ENCODE measurements around the gene WDFY4.
"Not testable (repeated sequence)": the region's sequence is repeated elsewhere in the genome, so short reads cannot be mapped to it uniquely, and the experiment has no call there.

WDFY4 gene

DNA sequence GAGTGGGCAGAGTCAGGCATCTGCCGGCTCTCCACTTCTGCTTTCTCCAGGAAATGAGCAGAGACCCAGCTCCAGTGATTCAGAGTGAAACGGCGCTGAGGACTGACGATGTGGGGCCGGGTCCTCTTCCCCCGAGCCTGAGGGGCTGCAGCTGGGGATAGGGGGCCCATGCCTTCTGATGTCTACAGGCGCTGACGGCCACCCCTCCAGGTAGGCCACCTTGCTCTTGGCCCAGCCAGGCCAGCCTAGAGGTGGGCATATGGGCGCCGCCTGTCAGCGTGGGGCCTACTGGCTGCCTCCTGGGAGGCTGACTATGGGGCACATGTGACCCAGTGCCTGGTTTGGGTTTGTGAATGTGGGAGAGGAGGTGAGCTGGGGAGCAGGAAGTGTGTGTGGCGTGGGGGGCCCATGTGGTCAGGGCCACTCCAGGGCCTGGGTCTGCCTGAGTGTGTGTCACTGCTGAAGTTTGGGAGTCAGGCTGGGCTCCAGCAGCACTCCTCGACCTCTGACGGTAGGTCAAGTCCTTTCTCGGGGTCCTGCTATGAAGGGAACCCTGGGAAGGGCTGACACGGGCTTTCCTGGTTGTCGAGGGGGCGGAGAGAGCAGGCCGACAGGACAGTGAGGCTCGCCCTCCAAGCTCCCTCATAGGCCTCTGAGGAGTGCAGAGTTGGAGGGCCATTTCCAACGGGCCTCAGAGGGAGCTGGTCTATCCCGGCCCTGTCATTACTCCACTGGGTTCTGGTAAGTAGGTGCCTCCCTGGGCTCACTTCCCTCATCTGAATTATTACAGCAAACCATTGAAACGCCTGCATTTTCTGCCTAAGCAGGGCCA is at the start of gene WDFY4:
WDFY4 (plus strand) TSS at position 82 of the 832 bp plus-strand sequence. CDS start 24,860 bp downstream, outside the sequence.
- H3K4me3 ChIP-seq (ENCODE audit: low read length), result peak within 1 kb of the TSS; percentile 60
- TF ChIP-seq ZNF274 (IDR thresholded peaks at IDR 0.05; ENCODE audit: low read depth, low read length), result no peak

DNA sequence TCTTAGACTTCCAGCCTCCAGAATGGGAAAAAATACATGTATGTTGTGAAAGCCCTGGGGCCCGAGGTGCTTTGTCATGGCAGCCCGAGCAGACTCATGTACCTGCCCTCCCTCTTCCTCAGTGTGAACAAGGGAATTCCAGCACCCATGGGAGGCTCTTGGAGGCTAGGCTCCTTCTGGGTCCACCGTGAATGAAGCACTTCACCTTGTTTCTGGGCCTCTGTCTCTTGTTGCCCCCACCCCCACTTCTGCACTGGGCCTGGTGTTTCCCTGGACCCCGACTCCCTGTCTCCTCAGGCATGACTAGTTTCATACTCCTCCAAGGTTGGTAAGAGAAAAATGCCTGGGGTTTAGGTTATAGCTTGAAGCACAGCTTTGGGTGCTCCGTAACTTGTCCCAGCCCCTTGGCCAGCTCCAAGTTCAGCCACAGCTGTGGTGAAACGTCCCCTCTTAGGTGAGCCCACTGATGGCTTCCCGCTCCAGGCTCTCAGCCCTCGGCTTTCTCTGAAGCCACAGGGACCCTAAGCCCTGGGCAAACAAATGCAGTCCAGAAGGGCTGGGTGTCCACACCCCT is 49.6 kb upstream of the WDFY4 start:
- TF ChIP-seq ZNF274 (IDR thresholded peaks at IDR 0.05; ENCODE audit: low read depth, low read length), result no peak
- no peak overlapping the region for H3K4me3 ChIP-seq (ENCODE audit: low read length)

DNA sequence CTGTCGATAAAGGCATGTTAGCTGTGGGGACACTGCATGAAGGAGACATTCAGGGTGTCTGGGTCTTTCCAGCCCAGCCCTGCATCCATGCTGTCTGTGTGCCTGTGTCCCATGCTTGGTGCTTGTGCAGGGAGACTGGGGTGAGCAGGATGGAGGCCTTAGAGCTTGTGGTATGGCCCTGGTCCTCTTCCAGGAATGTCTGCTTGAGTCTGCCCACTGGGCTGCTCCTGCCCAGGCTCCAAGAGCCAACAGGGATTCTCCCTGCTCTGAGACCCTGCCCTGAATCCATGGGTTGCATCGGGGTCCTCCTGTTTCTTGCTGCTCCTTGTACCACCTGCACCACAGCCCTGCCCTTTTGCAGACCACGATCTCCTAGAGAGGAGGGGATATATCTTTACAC is 48.4 kb upstream of the WDFY4 start:
- TF ChIP-seq ZNF274 (IDR thresholded peaks at IDR 0.05; ENCODE audit: low read depth, low read length), result no peak
- H3K4me3 ChIP-seq (ENCODE audit: low read length), result no peak overlapping the region

GRCh38 chr10:48636901-48637300 is 47.8 kb upstream of the WDFY4 start:
- TF ChIP-seq ZNF274 (IDR thresholded peaks at IDR 0.05; ENCODE audit: low read depth, low read length), result no peak
- no peak overlapping the region for H3K4me3 ChIP-seq (ENCODE audit: low read length)

DNA sequence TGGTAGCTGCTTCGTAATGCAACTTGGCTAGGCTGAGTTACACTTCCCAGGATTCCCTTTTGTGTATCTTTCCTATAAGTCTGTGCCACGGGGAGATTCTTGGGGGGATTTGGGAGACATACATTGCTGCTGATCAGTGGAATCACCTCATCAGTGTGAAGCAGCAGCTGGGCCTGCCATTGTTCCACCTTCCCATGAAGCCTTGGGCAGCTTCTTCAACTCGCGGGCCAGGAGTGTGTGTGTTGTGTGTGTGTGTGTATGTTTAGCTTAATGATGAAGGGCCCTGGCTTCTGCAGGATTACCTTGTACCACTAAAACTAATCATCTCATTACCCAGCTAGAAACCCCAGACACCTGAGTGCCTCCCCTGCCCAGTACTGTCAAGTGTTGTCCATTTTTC is 46.5 kb upstream of the WDFY4 start:
- no peak for TF ChIP-seq ZNF274 (IDR thresholded peaks at IDR 0.05; ENCODE audit: low read depth, low read length)
- no peak overlapping the region for H3K4me3 ChIP-seq (ENCODE audit: low read length)

GRCh38 chr10:48638739-48639527 is 45.7 kb upstream of the WDFY4 start:
- TF ChIP-seq ZNF274 (IDR thresholded peaks at IDR 0.05; ENCODE audit: low read depth, low read length), result no peak
- H3K4me3 ChIP-seq (ENCODE audit: low read length), result no peak overlapping the region

- H3K4me3 ChIP-seq (ENCODE audit: low read length), result no peak overlapping the region
- TF ChIP-seq ZNF274 (IDR thresholded peaks at IDR 0.05; ENCODE audit: low read depth, low read length), result no peak
Measured at GRCh38 chr10:48639632-48640031, 45.0 kb upstream of the WDFY4 start.

DNA sequence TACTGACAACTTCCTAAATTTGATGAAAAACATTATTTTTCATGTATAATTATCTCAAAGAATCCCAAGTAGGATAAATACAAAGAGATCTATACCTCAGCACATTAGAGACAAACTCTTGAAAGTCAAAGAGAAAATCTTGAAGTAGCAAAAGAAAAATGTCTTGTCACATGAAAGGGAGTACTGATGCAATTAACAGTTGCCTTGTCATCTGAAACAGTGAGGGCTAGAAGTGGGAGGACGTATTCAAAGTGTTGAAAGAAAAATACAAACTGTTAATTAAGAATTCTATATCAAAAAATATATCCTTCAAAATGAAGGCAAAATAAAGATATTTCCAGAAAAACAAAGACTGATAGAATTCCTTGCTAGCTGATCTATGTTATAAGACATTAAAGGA is 44.3 kb upstream of the WDFY4 start:
- no peak overlapping the region for H3K4me3 ChIP-seq (ENCODE audit: low read length)
- TF ChIP-seq ZNF274 (IDR thresholded peaks at IDR 0.05; ENCODE audit: low read depth, low read length), result no peak

DNA sequence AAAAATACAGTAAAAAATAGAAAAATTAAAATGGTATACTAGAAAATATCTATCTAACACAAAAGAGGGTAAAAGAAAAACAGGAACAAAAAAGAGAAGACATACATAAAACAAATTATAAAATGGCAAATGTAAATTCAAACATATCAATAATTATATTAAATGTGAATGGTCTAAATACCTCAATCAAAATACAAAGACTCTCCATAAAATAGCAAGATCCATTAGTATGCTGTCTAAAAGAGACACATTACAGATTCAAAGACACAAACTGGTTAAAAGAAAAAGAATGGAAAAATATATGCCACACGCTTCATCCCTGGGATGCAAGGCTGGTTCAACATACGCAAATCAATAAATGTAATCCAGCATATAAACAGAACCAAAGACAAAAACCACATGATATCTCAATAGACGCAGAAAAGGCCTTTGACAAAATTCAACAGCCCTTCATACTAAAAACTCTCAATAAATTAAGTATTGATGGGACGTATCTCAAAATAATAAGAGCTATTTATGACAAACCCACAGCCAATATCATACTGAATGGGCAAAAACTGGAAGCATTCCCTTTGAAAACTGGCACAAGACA is 43.5 kb upstream of the WDFY4 start:
- not testable (repeated sequence) for H3K4me3 ChIP-seq (ENCODE audit: low read length)

DNA sequence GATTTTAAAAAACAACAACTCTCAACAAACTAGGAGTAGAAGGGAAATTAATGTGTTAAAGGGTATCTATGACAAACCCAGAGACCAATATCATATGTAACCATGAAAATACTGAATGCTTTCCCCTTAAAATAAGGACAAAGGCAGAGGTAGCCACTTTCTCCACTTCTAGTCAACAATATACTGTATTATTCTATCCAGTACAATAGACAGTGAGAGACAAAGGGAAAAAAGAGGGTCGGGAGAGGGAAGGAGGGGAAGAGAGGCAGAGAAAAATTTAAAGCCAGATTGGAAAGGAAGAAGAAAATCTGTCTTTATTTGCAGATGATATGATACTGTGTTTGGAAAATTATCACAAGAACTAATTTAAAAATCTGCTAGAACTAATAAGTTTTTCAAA is 39.1 kb upstream of the WDFY4 start:
- TF ChIP-seq ZNF274 (IDR thresholded peaks at IDR 0.05; ENCODE audit: low read depth, low read length), result no peak
- H3K4me3 ChIP-seq (ENCODE audit: low read length), result no peak overlapping the region

DNA sequence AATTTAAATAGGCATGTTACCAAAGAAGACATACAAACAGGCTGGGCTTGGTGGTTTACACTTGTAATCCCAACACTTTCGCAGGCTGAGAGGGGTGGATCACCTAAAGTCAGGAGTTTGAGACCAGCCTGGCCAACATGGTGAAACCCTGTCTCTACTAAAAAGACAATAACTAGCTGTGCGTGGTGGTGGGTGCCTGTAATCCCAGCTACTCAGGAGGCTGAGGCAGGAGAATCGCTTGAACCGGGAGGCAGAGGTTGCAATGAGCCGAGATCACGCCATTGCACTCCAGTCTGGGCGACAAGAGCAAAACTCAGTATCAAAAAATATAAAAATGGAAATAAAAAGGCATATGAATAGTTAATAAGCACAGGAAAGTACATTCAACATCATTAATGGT is 37.6 kb upstream of the WDFY4 start:
- not testable (repeated sequence) for H3K4me3 ChIP-seq (ENCODE audit: low read length)

DNA sequence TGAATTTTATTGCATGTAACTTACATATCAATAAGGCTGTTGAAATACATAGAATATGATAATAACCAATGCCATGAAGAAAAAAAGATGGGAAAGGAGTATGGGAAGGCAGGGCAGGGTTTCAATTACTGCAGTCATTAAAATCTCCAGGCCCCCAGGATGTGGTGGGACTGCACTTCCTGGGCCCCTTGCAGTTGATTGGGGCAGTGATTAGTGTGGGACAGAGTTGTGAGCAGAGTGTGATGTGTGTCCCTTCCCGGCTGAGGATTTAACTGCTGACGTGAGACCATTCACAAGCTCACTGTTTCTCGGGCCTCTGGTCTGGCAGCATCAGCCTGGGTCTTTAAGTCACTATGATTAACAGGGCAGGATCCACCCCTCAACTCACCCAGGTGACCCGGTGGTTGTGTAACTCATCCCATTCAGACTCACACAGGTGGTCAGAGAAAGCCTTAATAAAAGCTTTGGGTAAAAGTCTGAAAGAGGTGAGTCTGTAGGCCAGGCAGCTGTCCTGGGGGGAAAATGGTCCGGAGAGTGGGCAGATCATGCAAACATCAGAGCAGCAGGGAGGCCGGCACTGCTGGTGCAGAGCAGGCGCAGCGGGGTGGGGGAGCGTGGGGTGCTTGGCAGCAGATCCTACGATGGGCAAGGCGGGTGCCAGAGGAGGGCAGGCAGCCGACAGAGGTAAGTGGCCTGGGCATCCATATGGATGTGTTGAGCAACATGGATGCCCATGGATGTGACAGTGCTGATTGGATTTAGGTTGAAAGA is 36.3 kb upstream of the WDFY4 start:
- no peak for TF ChIP-seq ZNF274 (IDR thresholded peaks at IDR 0.05; ENCODE audit: low read depth, low read length)
- no peak overlapping the region for H3K4me3 ChIP-seq (ENCODE audit: low read length)

GRCh38 chr10:48649349-48649944 is 35.2 kb upstream of the WDFY4 start:
- no peak overlapping the region for H3K4me3 ChIP-seq (ENCODE audit: low read length)
- TF ChIP-seq ZNF274 (IDR thresholded peaks at IDR 0.05; ENCODE audit: low read depth, low read length), result no peak

All from GM08714 (cell line).